ENCODE data around the gene ARF1.

ARF1 gene

GRCh38 chr1:228095161-228095560 lies 12.7 kb downstream of the ARF1 start:
- Mint-ChIP-seq H3K27ac (peak overlapping the region in 1 of 3 experiments; percentile 70), H3K27me3 (ENCODE audit: low read depth) (no peaks in the 10 kb centered on the region), H3K4me3 (peak overlapping the region in 2 of 3 experiments; percentile 19 to 41), H3K4me1 (peaks cover 20% of the 10 kb centered on the region), H3K36me3 (ENCODE audit: low read depth) (peaks cover 89% of the 10 kb centered on the region), H3K9me3 (peaks cover 18% of the 10 kb centered on the region)
- TF ChIP-seq CTCF (IDR thresholded peaks at IDR 0.05; ENCODE audit: unreplicated experiment in 3 of 3): no peak

GRCh38 chr1:228095938-228096337 lies 13.4 kb downstream of the ARF1 start:
- Mint-ChIP-seq H3K4me3 (peak overlapping the region in 1 of 3 experiments; percentile 24), H3K36me3 (ENCODE audit: low read depth) (peaks cover 84% of the 10 kb centered on the region), H3K27me3 (ENCODE audit: low read depth) (no peaks in the 10 kb centered on the region), H3K4me1 (peaks cover 20% of the 10 kb centered on the region), H3K27ac (no peak overlapping the region), H3K9me3 (peaks cover 18% of the 10 kb centered on the region)
- no peak for TF ChIP-seq CTCF (IDR thresholded peaks at IDR 0.05; ENCODE audit: unreplicated experiment in 3 of 3)

GRCh38 chr1:228096416-228097332 lies 14.2 kb downstream of the ARF1 start:
- Mint-ChIP-seq H3K27ac (no peak overlapping the region), H3K36me3 (ENCODE audit: low read depth) (peaks cover 84% of the 10 kb centered on the region), H3K27me3 (ENCODE audit: low read depth) (no peaks in the 10 kb centered on the region), H3K4me1 (peaks cover 13% of the 10 kb centered on the region), H3K4me3 (no peak overlapping the region), H3K9me3 (peaks cover 18% of the 10 kb centered on the region)
- no peak for TF ChIP-seq CTCF (IDR thresholded peaks at IDR 0.05; ENCODE audit: unreplicated experiment in 3 of 3)

GRCh38 chr1:228097333-228098081 lies 15.0 kb downstream of the ARF1 start:
- H3K27ac Mint-ChIP-seq: no peak overlapping the region
- peaks cover 16% of the 10 kb centered on the region for H3K9me3 Mint-ChIP-seq
- peaks cover 13% of the 10 kb centered on the region for H3K4me1 Mint-ChIP-seq
- no peak for TF ChIP-seq CTCF (IDR thresholded peaks at IDR 0.05; ENCODE audit: unreplicated experiment in 3 of 3)
- H3K27me3 Mint-ChIP-seq (ENCODE audit: low read depth): no peaks in the 10 kb centered on the region
- no peak overlapping the region for H3K4me3 Mint-ChIP-seq
- H3K36me3 Mint-ChIP-seq (ENCODE audit: low read depth): peaks cover 75% of the 10 kb centered on the region

- peak overlapping the region in 1 of 3 experiments; percentile 28 for H3K4me3 Mint-ChIP-seq
- no peak for TF ChIP-seq CTCF (IDR thresholded peaks at IDR 0.05; ENCODE audit: unreplicated experiment in 3 of 3)
- H3K36me3 Mint-ChIP-seq (ENCODE audit: low read depth): peaks cover 66% of the 10 kb centered on the region
- peaks cover 16% of the 10 kb centered on the region for H3K9me3 Mint-ChIP-seq
- no peak overlapping the region for H3K27ac Mint-ChIP-seq
- H3K27me3 Mint-ChIP-seq (ENCODE audit: low read depth): no peaks in the 10 kb centered on the region
- H3K4me1 Mint-ChIP-seq: peaks cover 17% of the 10 kb centered on the region
Measured at GRCh38 chr1:228098323-228098931, 15.9 kb downstream of the ARF1 start.

Data from nephron (organoid).